Measurements from ENCODE around the gene ATP5IF1. TPM values are rescaled to one million over a fixed set of nuclear protein-coding genes. Genes with fewer than 3 reads are reported as not detected.

ATP5IF1 gene
- polyA plus RNA-seq, 1 of the 3 experiments (the other 2 are of a cell fraction) = 594 TPM

- no peak for TF ChIP-seq RAD21 (IDR thresholded peaks at IDR 0.05; ENCODE audit: low read length)
- TF ChIP-seq SIN3A (IDR thresholded peaks at IDR 0.05; ENCODE audit: borderline replicate concordance, low read depth, low read length) = no peak
- TF ChIP-seq NRF1 (IDR thresholded peaks at IDR 0.05; ENCODE audit: low read depth, low read length) = peak; percentile 75
- peak; percentile 98 for TF ChIP-seq USF2 (IDR thresholded peaks at IDR 0.05; ENCODE audit: borderline replicate concordance, low read depth, low read length)
- TF ChIP-seq USF1 (IDR thresholded peaks at IDR 0.05; ENCODE audit: borderline replicate concordance, low read depth) = peak; percentile 99
- no peak for TF ChIP-seq SMC3 (IDR thresholded peaks at IDR 0.05; ENCODE audit: low read depth, low read length)
- TF ChIP-seq TAF1 (IDR thresholded peaks at IDR 0.05; ENCODE audit: borderline replicate concordance, low read depth, low read length) = peak; percentile 95
- 0 out of 2 replicates have a peak, but pooled peaks have one; percentile 23 for TF ChIP-seq RCOR1 (IDR thresholded peaks at IDR 0.05; ENCODE audit: low read length)
- TF ChIP-seq GATA2 (CRISPR knock-in tag; IDR thresholded peaks at IDR 0.05) = no peak
These were observed 3.2 kb upstream of the ATP5IF1 start, which contains the start of gene DNAJC8 (continued) for GRCh38 chr1:28232558-28233263.

- peak overlapping the region; percentile 84 to 86; a peak in 3 of 4 replicates for H3K4me3 ChIP-seq (ENCODE audit: low read depth in 2 of 2, low read length in 1 of 2)
- POLR2A ChIA-PET = no interaction called here
- H3K79me2 ChIP-seq (ENCODE audit: insufficient read depth) = peaks cover 74% of the 10 kb centered on the region
- no peak overlapping the region for H3K4me2 ChIP-seq
- WGBS (ENCODE audit: low lambda C conversion rate) = 53% methylated on average over 10 of the region's 14 CpGs
- H4K20me1 ChIP-seq (ENCODE audit: insufficient read depth) = no peaks in the 10 kb centered on the region
- no peak overlapping the region for H3K27ac ChIP-seq (ENCODE audit: low read depth in 2 of 2, low read length in 1 of 2)
- H3K36me3 ChIP-seq (replicated peaks in 1 of 2; ENCODE audit: control insufficient read depth in 1 of 2, insufficient read depth in 2 of 2, low read length in 1 of 2) = peaks cover 11 to 18% of the 10 kb centered on the region in 2 experiments
- H3F3A ChIP-seq (replicated peaks; ENCODE audit: insufficient read depth) = peaks cover 22% of the 10 kb centered on the region
- H3K27me3 ChIP-seq (ENCODE audit: insufficient read depth) = no peaks in the 10 kb centered on the region
- peak overlapping the region; percentile 97; the same call in 1 of the 2 replicates for H3K9ac ChIP-seq
- H3K9me3 ChIP-seq = no peaks in the 10 kb centered on the region
- H3K9me2 ChIP-seq = no peaks in the 10 kb centered on the region
- peak overlapping the region; percentile 83; the same call in 1 of the 2 replicates for H2AFZ ChIP-seq (ENCODE audit: low read depth)
- H3K4me1 ChIP-seq (ENCODE audit: control insufficient read depth in 1 of 2, insufficient read depth in 2 of 2, low read depth in 1 of 2, low read length in 1 of 2) = peaks cover 10 to 13% of the 10 kb centered on the region in 2 experiments
- TF ChIP-seq ELF1 (IDR thresholded peaks at IDR 0.05) (no peak), RXRA (IDR thresholded peaks at IDR 0.05; ENCODE audit: borderline replicate concordance, low read depth) (no peak), CHD2 (IDR thresholded peaks at IDR 0.05; ENCODE audit: low read length, partially characterized antibody) (no peak), TAF1 (IDR thresholded peaks at IDR 0.05; ENCODE audit: borderline replicate concordance, low read depth, low read length) (no peak), RFX5 (IDR thresholded peaks at IDR 0.05; ENCODE audit: low read length) (no peak), MEF2A (IDR thresholded peaks at IDR 0.05; ENCODE audit: borderline replicate concordance, low read depth) (no peak), YY1 (IDR thresholded peaks at IDR 0.05; ENCODE audit: low read depth) (no peak), SMC3 (IDR thresholded peaks at IDR 0.05; ENCODE audit: low read depth, low read length) (no peak), GABPA (IDR thresholded peaks at IDR 0.05; ENCODE audit: low read depth) (no peak)
- CTCF ChIA-PET = interaction anchor here (0.9 kb wide), 1 partner anchor 16 kb away, joined by 3 read pairs; no protein-coding TSS in a partner anchor
- no peak for DNase-seq
These were observed 2.7 kb upstream of the ATP5IF1 start for GRCh38 chr1:28233264-28233606.

Data from SK-N-SH (cell line).